ENCODE data around the gene CSKMT.

- TF ChIP-seq CTCF (optimal IDR thresholded peaks at IDR 0.05 in 1 of 3, IDR thresholded peaks at IDR 0.05 in 1 of 3, conservative IDR thresholded peaks at IDR 0.05 in 1 of 3; ENCODE audit: extremely low read depth in 1 of 3, insufficient read depth in 2 of 3, low read length in 3 of 3) (no peak), EZH2 (IDR thresholded peaks at IDR 0.05; ENCODE audit: low read length) (no peak)
These were observed 16.1 kb upstream of the CSKMT start for GRCh38 chr11:62648967-62649364.

All from keratinocyte (primary cell).